Measurements from ENCODE around the gene LCE1C.

- TF ChIP-seq POLR2A (IDR thresholded peaks at IDR 0.05) (no peak), CTCF (IDR thresholded peaks at IDR 0.05) (no peak)
Observed at GRCh38 chr1:152759453-152760173, 46.8 kb downstream of the LCE1C start.
